SJCRH30 (cell line): ENCODE results near the gene TNFRSF1B. TPM values are rescaled to one million over a fixed set of nuclear protein-coding genes. Genes with fewer than 3 reads are reported as not detected.

Experiments
- DNase-seq, 2 experiments: peaks; one replicate each; pipeline ENCODE4 v3.0.0-alpha.2; 2015 to 2020
- H3K27ac ChIP-seq: fragments of 250-450 bp; sonication (Bioruptor Pico); 2 replicates; pipeline ENCODE4 v1.5.1; 2020; ENCODE audit warnings: mild to moderate bottlenecking, moderate library complexity
- H3K27me3 ChIP-seq: fragments of 250-450 bp; sonication (Bioruptor Pico); 2 replicates; pipeline ENCODE4 v1.5.1; 2020; ENCODE audit warnings: mild to moderate bottlenecking, moderate library complexity
- H3K36me3 ChIP-seq: fragments of 250-450 bp; sonication (Bioruptor Pico); 2 replicates; pipeline ENCODE4 v1.5.1; 2020; ENCODE audit warnings: mild to moderate bottlenecking, moderate library complexity
- H3K4me1 ChIP-seq: fragments of 250-450 bp; sonication (Bioruptor Pico); 2 replicates; pipeline ENCODE4 v1.5.1; 2020; ENCODE audit warnings: mild to moderate bottlenecking, moderate library complexity
- H3K4me3 ChIP-seq: fragments of 250-450 bp; sonication (Bioruptor Pico); 2 replicates; pipeline ENCODE4 v1.5.1; 2020; ENCODE audit warnings: mild to moderate bottlenecking, moderate library complexity
- H3K9me3 ChIP-seq: fragments of 250-450 bp; sonication (Bioruptor Pico); replicated peaks from 2 replicates; pipeline ENCODE4 v1.5.1; 2020; ENCODE audit warnings: mild to moderate bottlenecking, moderate library complexity
- total RNA-seq: library from RNA; depleted of rRNA; stranded (reverse); fragments of >200 nt; shearing (Covaris generic); gene quantifications from 2 replicates; pipeline ENCODE4 v1.2.3, GENCODE V29; 2014; rRNA removed

The TNFRSF1B gene
- total RNA-seq, 1 experiment from 2014 or later: 6.8 TPM

DNA sequence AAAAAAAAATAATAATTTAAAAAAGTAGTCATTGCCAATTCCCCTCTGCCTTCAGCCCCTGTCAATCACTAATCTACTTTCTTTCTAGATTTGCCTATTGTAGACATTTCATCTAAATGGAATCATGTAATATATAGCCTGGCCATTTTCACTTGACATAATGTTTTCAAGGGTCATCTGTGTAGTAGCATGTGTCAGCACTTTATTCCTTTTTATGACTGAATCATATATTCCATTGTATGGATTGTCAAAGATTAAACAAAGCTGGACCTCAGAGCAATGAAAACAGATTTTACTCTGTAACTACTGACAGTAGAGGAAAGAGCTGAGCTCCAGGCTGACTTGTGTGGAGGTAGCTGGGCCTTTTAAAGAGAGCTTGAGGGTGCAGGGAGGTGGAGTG is 78.9 kb downstream of the TNFRSF1B start:
- no peaks in the 10 kb centered on the region for H3K27me3 ChIP-seq
- no peak overlapping the region for H3K4me3 ChIP-seq
- H3K27ac ChIP-seq: no peak overlapping the region
- peaks cover 55% of the 10 kb centered on the region for H3K36me3 ChIP-seq
- no peaks in the 10 kb centered on the region for H3K4me1 ChIP-seq
- H3K9me3 ChIP-seq: no peaks in the 10 kb centered on the region
- no peak for DNase-seq

DNA sequence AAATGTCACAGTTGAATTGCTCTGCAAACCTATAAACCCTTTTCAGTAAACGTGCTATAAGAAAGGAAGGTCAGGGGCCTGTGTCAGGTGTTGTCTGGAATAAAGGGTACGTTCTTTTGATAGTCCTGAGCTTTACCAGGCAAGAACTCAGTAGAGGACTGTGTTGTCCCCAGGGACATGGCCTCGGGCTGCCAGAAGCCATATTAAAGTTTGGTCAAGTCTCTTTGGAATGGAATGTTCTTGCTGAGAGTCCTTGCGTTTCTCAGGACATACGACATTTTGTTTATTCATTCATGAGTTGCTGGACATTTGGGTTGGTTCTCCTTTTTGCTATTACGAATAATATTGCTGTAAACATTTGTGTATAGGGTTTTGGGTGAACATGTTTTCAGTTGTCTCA is 79.8 kb downstream of the TNFRSF1B start:
- no peak overlapping the region for H3K4me3 ChIP-seq
- H3K9me3 ChIP-seq: no peaks in the 10 kb centered on the region
- peaks cover 55% of the 10 kb centered on the region for H3K36me3 ChIP-seq
- H3K27me3 ChIP-seq: no peaks in the 10 kb centered on the region
- no peaks in the 10 kb centered on the region for H3K4me1 ChIP-seq
- no peak for DNase-seq
- no peak overlapping the region for H3K27ac ChIP-seq

DNA sequence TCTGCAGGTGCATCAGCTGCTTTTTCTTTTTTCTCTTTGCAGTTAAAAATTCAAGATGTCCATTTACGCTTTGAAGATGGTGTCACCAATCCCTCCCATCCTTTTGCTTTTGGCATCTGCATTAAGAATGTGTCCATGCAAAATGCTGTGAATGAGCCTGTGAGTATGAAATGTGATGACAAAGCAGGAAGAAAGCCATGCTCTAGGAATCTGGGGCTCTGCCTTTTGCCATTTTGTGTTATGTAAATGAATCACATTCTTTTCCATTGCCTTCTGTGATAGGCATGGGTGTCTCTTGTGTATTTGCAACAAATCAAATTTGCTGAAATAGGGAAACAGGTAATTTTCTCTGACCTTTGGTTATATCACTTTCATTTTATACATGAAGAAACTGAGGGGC is 82.4 kb downstream of the TNFRSF1B start:
- H3K9me3 ChIP-seq: no peaks in the 10 kb centered on the region
- H3K27me3 ChIP-seq: no peaks in the 10 kb centered on the region
- no peak for DNase-seq
- no peak overlapping the region for H3K4me3 ChIP-seq
- peaks cover 43% of the 10 kb centered on the region for H3K36me3 ChIP-seq
- no peaks in the 10 kb centered on the region for H3K4me1 ChIP-seq
- no peak overlapping the region for H3K27ac ChIP-seq

DNA sequence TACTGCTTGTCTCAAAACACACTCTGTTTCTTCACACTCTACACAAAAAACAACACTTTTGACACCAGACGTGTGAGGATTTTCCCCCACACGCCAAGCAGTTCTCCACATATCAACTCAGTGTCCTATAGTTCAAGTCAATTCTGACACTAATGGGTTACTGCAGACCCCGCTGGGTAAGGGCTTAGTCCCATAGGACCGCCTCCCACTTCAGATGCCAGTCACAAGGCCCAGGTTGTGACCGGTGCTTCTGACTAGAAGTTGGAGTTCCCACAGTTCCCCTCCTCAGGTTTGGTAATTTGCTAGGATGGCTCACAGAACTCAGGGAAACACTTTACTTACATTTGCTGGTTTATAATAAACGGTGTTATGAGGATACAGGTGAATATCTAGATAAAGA is 83.0 kb downstream of the TNFRSF1B start:
- Histone ChIP-seq H3K27me3 (no peaks in the 10 kb centered on the region), H3K4me3 (no peak overlapping the region), H3K36me3 (peaks cover 37% of the 10 kb centered on the region), H3K9me3 (no peaks in the 10 kb centered on the region), H3K4me1 (no peaks in the 10 kb centered on the region), H3K27ac (no peak overlapping the region)
- DNase-seq: no peak

DNA sequence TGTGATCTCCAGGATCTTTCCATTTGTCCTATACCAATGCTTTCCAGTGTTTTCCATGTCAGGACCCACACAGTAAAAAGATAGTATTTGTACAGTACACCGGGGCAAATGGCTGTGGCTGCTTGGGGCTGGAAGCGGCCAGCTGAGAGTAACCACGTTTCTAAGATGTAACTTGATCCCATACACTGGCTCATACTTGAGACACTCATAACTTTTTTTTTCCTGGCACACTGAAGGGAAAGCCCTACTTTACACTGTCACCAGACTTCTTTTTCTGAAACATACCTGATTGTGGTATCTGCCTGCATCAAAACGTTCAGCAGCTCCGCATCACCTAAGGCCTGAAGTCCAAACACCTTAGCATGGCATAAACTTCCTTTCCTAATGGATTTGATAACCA is 84.7 kb downstream of the TNFRSF1B start:
- peaks cover 33% of the 10 kb centered on the region for H3K36me3 ChIP-seq
- H3K4me3 ChIP-seq: no peak overlapping the region
- no peaks in the 10 kb centered on the region for H3K27me3 ChIP-seq
- DNase-seq: no peak
- H3K9me3 ChIP-seq: no peaks in the 10 kb centered on the region
- no peaks in the 10 kb centered on the region for H3K4me1 ChIP-seq
- H3K27ac ChIP-seq: no peak overlapping the region

DNA sequence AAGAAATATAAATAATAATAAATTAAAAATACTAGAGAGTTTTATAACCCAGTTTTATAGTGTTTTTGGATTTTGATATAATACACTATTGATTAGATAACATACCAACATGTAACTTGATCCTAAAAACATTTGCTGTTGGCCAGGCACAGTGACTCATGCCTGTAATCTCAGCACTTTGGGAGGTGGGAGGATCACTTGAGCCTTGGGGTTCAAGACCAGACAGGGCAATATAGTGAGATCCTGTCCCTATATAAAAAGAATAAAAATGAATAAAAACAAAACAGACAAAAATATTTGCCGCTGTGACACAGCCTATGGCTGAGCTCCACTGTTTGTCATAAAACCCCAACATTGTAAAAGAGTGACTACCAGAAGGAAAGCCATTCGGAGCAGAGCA is 89.1 kb downstream of the TNFRSF1B start:
- no peak for DNase-seq
- Histone ChIP-seq H3K36me3 (peaks cover 28% of the 10 kb centered on the region), H3K27me3 (no peaks in the 10 kb centered on the region), H3K27ac (no peak overlapping the region), H3K9me3 (no peaks in the 10 kb centered on the region), H3K4me3 (no peak overlapping the region), H3K4me1 (no peaks in the 10 kb centered on the region)

GRCh38 chr1:12258272-12258671 is 91.5 kb downstream of the TNFRSF1B start:
- H3K27me3 ChIP-seq: no peaks in the 10 kb centered on the region
- H3K9me3 ChIP-seq: no peaks in the 10 kb centered on the region
- no peaks in the 10 kb centered on the region for H3K4me1 ChIP-seq
- no peak for DNase-seq
- no peak overlapping the region for H3K27ac ChIP-seq
- H3K36me3 ChIP-seq: peaks cover 40% of the 10 kb centered on the region
- H3K4me3 ChIP-seq: no peak overlapping the region

Other genes with a start within 250 kb of the TNFRSF1B start
- 62.8 and 64.0 TPM in 2 replicates for gene KIAA2013, start 240.6 kb upstream of the TNFRSF1B start, total RNA-seq
- 138 and 142 TPM in 2 replicates for gene PLOD1, start 232.3 kb upstream of the TNFRSF1B start, total RNA-seq
- gene MFN2, start 186.5 kb upstream of the TNFRSF1B start, total RNA-seq: 92.5 and 94.0 TPM in 2 replicates
- 30.3 and 33.2 TPM in 2 replicates for gene MIIP, start 147.5 kb upstream of the TNFRSF1B start, total RNA-seq
- 0.32 and 0.43 TPM in 2 replicates for gene TNFRSF8, start 103.7 kb upstream of the TNFRSF1B start, total RNA-seq
- 32.4 and 33.1 TPM in 2 replicates for gene VPS13D, start 63.0 kb downstream of the TNFRSF1B start, total RNA-seq